NB4 (cell line): ENCODE measurements around the gene PARD3.
A peak's percentile ranks its signal among the peaks of the same experiment; 100 is the strongest.

Source experiments
- CTCF ChIP-seq: IDR thresholded peaks from one replicate; pipeline ENCODE4 v1.5.1; 2012; ENCODE audit warnings: low read depth, low read length
- MAX ChIP-seq: IDR thresholded peaks from 2 replicates; pipeline ENCODE4 v1.6.1; 2011; ENCODE audit warnings: low read depth, low read length
- POLR2A ChIP-seq: IDR thresholded peaks from 2 replicates; pipeline ENCODE4 v1.6.1; 2011; ENCODE audit warnings: mild to moderate bottlenecking; ENCODE audit not compliant: insufficient read length; ENCODE audit errors: extremely low read depth

- TF ChIP-seq CTCF (no peak), MAX (peak; percentile 53; the same call in 1 of the 2 replicates), POLR2A (no peak)
Measured at GRCh38 chr10:34717429-34717828, 97.7 kb downstream of the PARD3 start.
